ENCODE results near the gene EVPLL.
"Not testable (repeated sequence)": the region's sequence is repeated elsewhere in the genome, so short reads cannot be mapped to it uniquely, and the experiment has no call there.

Gene EVPLL

GRCh38 chr17:18378614-18379013, 1.0 kb downstream of the EVPLL start:
- not testable (repeated sequence) for H3K4me1 ChIP-seq (ENCODE audit: control insufficient read depth, insufficient read depth, low read length, poor library complexity, severe bottlenecking); H3K27ac ChIP-seq (ENCODE audit: low read depth, low read length, severe bottlenecking); H3K36me3 ChIP-seq (ENCODE audit: control insufficient read depth, insufficient read depth, low read length); H3K4me3 ChIP-seq (ENCODE audit: extremely low read depth, insufficient read depth, low read length, poor library complexity, severe bottlenecking); H3K9me3 ChIP-seq (ENCODE audit: control insufficient read depth, low read length)
- WGBS, 2 experiments (ENCODE audit: insufficient coverage in 2 of 2), result 83 to 100% methylated on average over 1 of the region's 5 CpGs

DNA sequence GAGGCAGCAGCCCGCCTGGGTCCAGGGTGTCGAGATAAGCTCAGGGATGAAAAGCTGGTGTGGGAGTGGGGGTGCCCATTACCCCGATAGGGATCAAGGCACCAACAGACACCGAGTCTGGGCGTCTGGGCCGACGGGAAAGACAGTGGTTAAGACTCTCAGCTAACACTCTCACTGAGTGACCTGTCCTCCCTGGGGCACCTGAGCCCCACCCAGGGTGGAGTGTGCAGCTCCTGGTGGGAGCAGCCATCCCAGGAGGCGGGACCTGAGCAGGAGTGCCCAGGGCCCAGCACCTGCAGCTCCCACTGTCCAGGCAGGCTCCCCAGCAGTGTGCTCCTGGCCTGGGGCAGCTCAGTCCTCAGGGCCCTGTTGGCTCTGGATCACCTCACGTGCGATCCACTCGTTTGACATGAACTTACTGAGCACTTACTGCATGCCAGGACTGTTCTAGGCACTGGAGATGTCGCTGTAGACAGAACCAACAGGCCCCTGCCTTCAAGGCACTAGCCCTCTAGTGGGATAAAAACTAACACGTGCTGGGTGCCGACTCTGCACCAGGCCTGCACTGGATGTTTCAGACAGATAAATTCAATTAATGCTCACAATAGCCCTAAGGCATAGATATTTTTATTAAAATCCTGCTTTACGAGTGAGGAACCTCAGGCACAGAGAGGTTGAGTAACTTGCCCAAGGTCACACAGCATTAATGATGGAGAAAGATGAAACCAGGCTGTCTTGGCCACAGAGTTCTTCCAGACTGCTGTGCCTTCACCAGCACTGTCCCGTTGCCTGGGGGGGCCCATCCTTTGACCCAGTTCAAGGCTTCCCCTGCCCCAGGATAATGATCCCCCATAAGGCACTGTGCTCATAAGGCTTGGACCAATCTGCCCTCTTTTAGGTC, 1.9 kb downstream of the EVPLL start:
- H3K27ac ChIP-seq (ENCODE audit: low read depth, low read length, severe bottlenecking), result no peak overlapping the region
- H3K4me1 ChIP-seq (ENCODE audit: control insufficient read depth, insufficient read depth, low read length, poor library complexity, severe bottlenecking), result no peaks in the 10 kb centered on the region
- H3K36me3 ChIP-seq (ENCODE audit: control insufficient read depth, insufficient read depth, low read length), result no peaks in the 10 kb centered on the region
- WGBS, 2 experiments (ENCODE audit: insufficient coverage in 2 of 2), result 96 to 97% methylated on average over 6 to 13 of the region's 16 CpGs
- no peaks in the 10 kb centered on the region for H3K9me3 ChIP-seq (ENCODE audit: control insufficient read depth, low read length)
- H3K4me3 ChIP-seq (ENCODE audit: extremely low read depth, insufficient read depth, low read length, poor library complexity, severe bottlenecking), result no peak overlapping the region

DNA sequence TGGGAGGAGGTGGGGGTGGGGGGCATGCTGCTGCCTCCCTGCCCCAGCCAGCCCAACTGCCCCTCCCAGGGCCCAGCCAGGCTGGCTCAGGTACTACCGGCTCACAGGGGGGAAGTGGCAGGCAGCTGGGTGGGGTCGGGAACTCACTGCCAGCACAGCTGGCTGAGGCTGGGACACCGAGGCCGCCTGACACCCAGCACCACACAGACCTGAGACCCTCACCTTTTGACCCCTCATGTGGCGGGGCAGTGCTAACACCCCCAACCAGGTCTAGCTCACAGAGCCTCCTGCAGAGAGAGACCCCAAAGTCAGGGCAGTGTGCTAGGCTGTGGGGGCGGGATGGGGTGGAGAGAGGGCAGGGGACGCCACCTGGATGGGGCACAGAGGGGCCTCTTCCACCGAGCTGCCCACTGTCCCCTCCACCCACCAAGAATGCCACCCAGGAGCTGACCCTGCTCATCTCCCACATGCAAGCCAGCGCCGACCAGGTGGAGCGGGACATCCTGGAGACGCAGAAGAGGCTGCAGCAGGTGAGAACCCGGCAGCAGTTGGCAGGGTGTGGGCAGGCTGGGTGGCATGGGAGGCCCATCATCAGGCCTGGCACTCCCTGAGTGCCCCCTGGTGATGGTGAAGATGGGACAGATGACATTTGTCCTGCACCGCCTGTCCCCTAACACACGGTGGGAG, 3.0 kb downstream of the EVPLL start:
- WGBS, 2 experiments (ENCODE audit: insufficient coverage in 2 of 2), result 89 to 93% methylated on average over 7 to 13 of the region's 15 CpGs
- H3K27ac ChIP-seq (ENCODE audit: low read depth, low read length, severe bottlenecking), result no peak overlapping the region
- H3K9me3 ChIP-seq (ENCODE audit: control insufficient read depth, low read length), result no peaks in the 10 kb centered on the region
- no peaks in the 10 kb centered on the region for H3K4me1 ChIP-seq (ENCODE audit: control insufficient read depth, insufficient read depth, low read length, poor library complexity, severe bottlenecking)
- no peak overlapping the region for H3K4me3 ChIP-seq (ENCODE audit: extremely low read depth, insufficient read depth, low read length, poor library complexity, severe bottlenecking)
- H3K36me3 ChIP-seq (ENCODE audit: control insufficient read depth, insufficient read depth, low read length), result no peaks in the 10 kb centered on the region

DNA sequence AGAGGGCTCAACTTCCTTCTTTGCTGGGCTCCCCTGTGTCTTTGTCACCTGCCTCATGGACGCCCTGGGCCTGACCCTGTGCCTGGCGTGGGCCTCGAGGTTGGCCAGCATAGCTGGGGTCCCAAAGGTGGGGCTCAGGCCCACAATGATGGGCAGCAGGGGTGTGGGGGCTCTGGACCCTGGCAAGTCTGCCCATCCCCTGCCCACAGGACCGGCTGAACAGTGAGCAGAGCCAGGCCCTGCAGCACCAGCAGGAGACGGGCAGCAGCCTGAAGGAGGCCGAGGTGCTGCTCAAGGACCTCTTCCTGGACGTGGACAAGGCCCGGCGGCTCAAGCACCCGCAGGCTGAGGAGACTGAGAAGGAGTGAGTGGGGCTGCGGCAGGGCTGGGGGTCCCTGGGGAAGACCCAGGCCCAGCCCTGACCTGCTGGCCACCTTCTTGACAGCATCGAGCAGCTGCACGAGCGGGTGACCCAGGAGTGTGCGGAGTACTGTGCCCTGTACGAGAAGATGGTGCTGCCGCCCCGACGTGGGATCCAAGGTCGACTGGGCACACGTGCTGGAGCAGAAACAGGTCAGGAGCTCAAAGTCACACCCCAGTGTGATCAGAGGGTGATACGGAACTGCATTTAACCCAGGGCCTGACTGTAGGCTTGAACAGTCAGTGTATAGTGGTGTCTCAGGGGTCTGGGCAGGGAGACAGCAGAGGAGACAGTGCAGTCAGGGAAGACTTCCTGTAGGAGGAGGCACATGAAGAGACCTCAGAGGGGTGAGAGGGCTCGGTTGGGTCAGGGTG, 3.8 kb downstream of the EVPLL start:
- Histone ChIP-seq H3K4me1 (ENCODE audit: control insufficient read depth, insufficient read depth, low read length, poor library complexity, severe bottlenecking) (no peaks in the 10 kb centered on the region), H3K9me3 (ENCODE audit: control insufficient read depth, low read length) (no peaks in the 10 kb centered on the region), H3K36me3 (ENCODE audit: control insufficient read depth, insufficient read depth, low read length) (no peaks in the 10 kb centered on the region), H3K4me3 (ENCODE audit: extremely low read depth, insufficient read depth, low read length, poor library complexity, severe bottlenecking) (no peak overlapping the region), H3K27ac (ENCODE audit: low read depth, low read length, severe bottlenecking) (no peak overlapping the region)
- WGBS, 2 experiments (ENCODE audit: insufficient coverage in 2 of 2), result 91% methylated on average over 21 to 23 of the region's 23 CpGs

DNA sequence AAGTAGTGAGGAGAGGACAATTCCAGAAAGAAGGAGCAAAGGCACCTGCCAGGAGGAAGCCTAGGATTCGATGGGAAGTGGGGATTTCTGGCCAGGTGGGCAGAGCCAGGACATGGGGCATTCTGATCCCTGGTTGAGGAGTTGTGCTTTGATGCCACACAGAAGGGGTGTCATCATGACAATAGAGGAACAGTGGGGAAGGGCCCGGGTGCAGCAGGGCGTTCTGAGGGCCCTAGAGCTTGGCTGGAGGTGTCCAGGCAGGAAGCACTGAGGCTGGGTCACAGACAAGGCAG, 4.3 kb downstream of the EVPLL start:
- H3K27ac ChIP-seq (ENCODE audit: low read depth, low read length, severe bottlenecking), result no peak overlapping the region
- 87 to 93% methylated on average over 3 of the region's 3 CpGs for WGBS, 2 experiments (ENCODE audit: insufficient coverage in 2 of 2)
- H3K4me3 ChIP-seq (ENCODE audit: extremely low read depth, insufficient read depth, low read length, poor library complexity, severe bottlenecking), result no peak overlapping the region
- H3K36me3 ChIP-seq (ENCODE audit: control insufficient read depth, insufficient read depth, low read length), result no peaks in the 10 kb centered on the region
- no peaks in the 10 kb centered on the region for H3K4me1 ChIP-seq (ENCODE audit: control insufficient read depth, insufficient read depth, low read length, poor library complexity, severe bottlenecking)
- no peaks in the 10 kb centered on the region for H3K9me3 ChIP-seq (ENCODE audit: control insufficient read depth, low read length)

- 88 to 94% methylated on average over 22 to 33 of the region's 36 CpGs for WGBS, 2 experiments (ENCODE audit: insufficient coverage in 2 of 2)
- Histone ChIP-seq H3K4me3 (ENCODE audit: extremely low read depth, insufficient read depth, low read length, poor library complexity, severe bottlenecking) (no peak overlapping the region), H3K4me1 (ENCODE audit: control insufficient read depth, insufficient read depth, low read length, poor library complexity, severe bottlenecking) (no peaks in the 10 kb centered on the region), H3K36me3 (ENCODE audit: control insufficient read depth, insufficient read depth, low read length) (no peaks in the 10 kb centered on the region), H3K9me3 (ENCODE audit: control insufficient read depth, low read length) (no peaks in the 10 kb centered on the region), H3K27ac (ENCODE audit: low read depth, low read length, severe bottlenecking) (no peak overlapping the region)
Measured at GRCh38 chr17:18382441-18383078, 5.0 kb downstream of the EVPLL start.

- 91 to 92% methylated on average over 10 to 32 of the region's 36 CpGs for WGBS, 2 experiments (ENCODE audit: insufficient coverage in 2 of 2)
- H3K36me3 ChIP-seq (ENCODE audit: control insufficient read depth, insufficient read depth, low read length); H3K4me3 ChIP-seq (ENCODE audit: extremely low read depth, insufficient read depth, low read length, poor library complexity, severe bottlenecking): not testable (repeated sequence)
Measured at GRCh38 chr17:18383079-18383481, 5.5 kb downstream of the EVPLL start.

DNA sequence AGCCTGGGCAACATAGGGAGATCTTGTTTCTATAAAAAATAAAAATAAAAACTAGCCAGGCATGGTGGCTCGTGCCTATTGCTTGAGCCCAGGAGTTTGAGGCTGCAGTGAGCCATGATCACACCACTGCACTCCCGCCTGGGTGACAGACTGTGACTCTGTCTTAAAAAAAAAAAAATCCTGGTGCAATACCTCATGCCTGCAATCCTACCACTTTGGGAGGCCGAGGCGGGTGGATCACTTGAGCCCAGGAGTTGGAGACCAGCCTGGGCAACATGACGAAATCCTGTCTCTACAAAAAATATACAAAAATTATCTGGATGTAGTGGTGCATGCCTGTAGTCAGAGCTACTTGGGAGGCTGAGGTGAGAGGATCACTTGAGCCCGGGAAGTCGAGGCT, 6.7 kb downstream of the EVPLL start:
- not testable (repeated sequence) for H3K4me3 ChIP-seq (ENCODE audit: extremely low read depth, insufficient read depth, low read length, poor library complexity, severe bottlenecking); H3K4me1 ChIP-seq (ENCODE audit: control insufficient read depth, insufficient read depth, low read length, poor library complexity, severe bottlenecking); H3K9me3 ChIP-seq (ENCODE audit: control insufficient read depth, low read length); H3K36me3 ChIP-seq (ENCODE audit: control insufficient read depth, insufficient read depth, low read length); H3K27ac ChIP-seq (ENCODE audit: low read depth, low read length, severe bottlenecking)
- WGBS, 2 experiments (ENCODE audit: insufficient coverage in 2 of 2), result 80 to 90% methylated on average over 2 of the region's 7 CpGs

More at GRCh38 chr17:18383079-18383481, 5.5 kb downstream of the EVPLL start:
- not testable (repeated sequence) for H3K27ac ChIP-seq (ENCODE audit: low read depth, low read length, severe bottlenecking); H3K9me3 ChIP-seq (ENCODE audit: control insufficient read depth, low read length); H3K4me1 ChIP-seq (ENCODE audit: control insufficient read depth, insufficient read depth, low read length, poor library complexity, severe bottlenecking)

GRCh38 chr17:18387583-18387982, 10.0 kb downstream of the EVPLL start:
- H3K4me1 ChIP-seq (ENCODE audit: control insufficient read depth, insufficient read depth, low read length, poor library complexity, severe bottlenecking); H3K36me3 ChIP-seq (ENCODE audit: control insufficient read depth, insufficient read depth, low read length); H3K9me3 ChIP-seq (ENCODE audit: control insufficient read depth, low read length); H3K4me3 ChIP-seq (ENCODE audit: extremely low read depth, insufficient read depth, low read length, poor library complexity, severe bottlenecking); H3K27ac ChIP-seq (ENCODE audit: low read depth, low read length, severe bottlenecking): not testable (repeated sequence)
- WGBS, 2 experiments (ENCODE audit: insufficient coverage in 2 of 2), result 93 to 100% methylated on average over 2 to 3 of the region's 5 CpGs

DNA sequence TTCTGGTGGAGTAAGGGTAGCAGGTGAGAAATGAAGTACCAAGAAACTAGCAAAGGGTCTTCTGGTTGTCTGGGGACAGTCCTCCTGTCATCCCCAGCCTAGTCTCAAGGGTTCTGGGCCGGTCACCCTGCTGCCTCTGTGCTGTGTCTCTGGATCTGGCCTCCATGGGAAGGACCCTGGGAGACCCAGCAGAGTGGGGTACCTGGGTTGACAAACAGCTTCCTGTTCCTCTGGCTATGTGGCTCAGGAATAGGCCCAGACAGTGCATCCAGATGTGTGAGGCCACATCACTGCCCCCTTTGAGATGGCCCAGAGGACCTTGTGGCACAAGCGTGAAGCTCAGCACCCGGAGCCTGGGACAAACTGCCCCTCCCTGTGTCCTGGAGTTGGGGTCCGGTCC, 10.7 kb downstream of the EVPLL start:
- H3K9me3 ChIP-seq (ENCODE audit: control insufficient read depth, low read length); H3K27ac ChIP-seq (ENCODE audit: low read depth, low read length, severe bottlenecking); H3K4me1 ChIP-seq (ENCODE audit: control insufficient read depth, insufficient read depth, low read length, poor library complexity, severe bottlenecking); H3K4me3 ChIP-seq (ENCODE audit: extremely low read depth, insufficient read depth, low read length, poor library complexity, severe bottlenecking); H3K36me3 ChIP-seq (ENCODE audit: control insufficient read depth, insufficient read depth, low read length): not testable (repeated sequence)
- 88 to 97% methylated on average over 2 to 4 of the region's 4 CpGs for WGBS, 2 experiments (ENCODE audit: insufficient coverage in 2 of 2)

Measured in mesodermal cell (in vitro differentiated cells).